ENCODE measurements around the gene ERC2.

DNA sequence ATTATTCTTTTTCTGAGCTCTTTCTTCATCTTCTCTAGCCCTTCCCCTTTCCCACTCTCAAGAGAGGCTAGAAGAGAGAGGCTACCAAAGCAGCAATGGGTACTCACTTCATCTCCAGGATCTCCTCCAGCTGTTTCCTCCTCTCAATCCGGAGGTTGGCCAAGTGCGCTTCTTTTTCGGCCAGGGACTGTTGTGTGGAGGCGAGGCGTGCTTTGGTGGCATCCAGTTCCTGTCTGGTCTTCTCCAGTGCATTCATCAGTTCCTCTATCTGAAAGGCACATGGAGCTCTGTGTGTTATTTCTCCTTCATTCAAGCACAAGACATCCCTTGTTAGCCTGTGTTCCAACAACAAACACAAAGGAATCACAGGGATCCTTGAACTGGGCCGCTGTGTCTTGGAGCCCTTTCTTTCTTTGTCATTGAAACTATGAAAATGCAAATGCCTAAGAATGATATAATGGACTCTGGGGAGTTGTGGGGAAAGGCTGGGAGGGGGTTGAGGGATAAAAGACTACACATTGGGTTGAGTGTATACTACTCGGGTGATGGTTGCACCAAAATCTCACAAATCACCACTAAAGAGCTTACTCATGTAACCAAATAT is 579.9 kb downstream of the ERC2 start:
- TF ChIP-seq ZNF274 (IDR thresholded peaks at IDR 0.05; ENCODE audit: borderline replicate concordance, extremely low read depth, low read length): no peak
- TF ChIP-seq RFX5 (IDR thresholded peaks at IDR 0.05; ENCODE audit: borderline replicate concordance, low read depth, low read length): no peak
- TF ChIP-seq PHF8 (conservative IDR thresholded peaks at IDR 0.05; ENCODE audit: low read depth, low read length): no peak
- no peak for TF ChIP-seq EGR1 (IDR thresholded peaks at IDR 0.05; ENCODE audit: borderline replicate concordance, low read depth, low read length)
- TF ChIP-seq GABPA (IDR thresholded peaks at IDR 0.05; ENCODE audit: borderline replicate concordance, insufficient read depth, low read length): no peak
- no peak for TF ChIP-seq BCL11A (IDR thresholded peaks at IDR 0.05; ENCODE audit: low read depth in 2 of 2, low read length in 2 of 2)
- no peak for TF ChIP-seq TBP (IDR thresholded peaks at IDR 0.05; ENCODE audit: low read depth, low read length)
- TF ChIP-seq POLR2A (IDR thresholded peaks at IDR 0.05; ENCODE audit: control extremely low read depth in 1 of 2, low read depth in 2 of 2, low read length in 2 of 2): no peak

All from H1 (cell line).